ENCODE results near the gene TXLNB. TPM values are rescaled to one million over a fixed set of nuclear protein-coding genes. Genes with fewer than 3 reads are reported as not detected.

Gene TXLNB
- not detected in 5 replicates for total RNA-seq (2022; extraction: Qiagen RNA extraction; ENCODE audit: low read depth)

DNA sequence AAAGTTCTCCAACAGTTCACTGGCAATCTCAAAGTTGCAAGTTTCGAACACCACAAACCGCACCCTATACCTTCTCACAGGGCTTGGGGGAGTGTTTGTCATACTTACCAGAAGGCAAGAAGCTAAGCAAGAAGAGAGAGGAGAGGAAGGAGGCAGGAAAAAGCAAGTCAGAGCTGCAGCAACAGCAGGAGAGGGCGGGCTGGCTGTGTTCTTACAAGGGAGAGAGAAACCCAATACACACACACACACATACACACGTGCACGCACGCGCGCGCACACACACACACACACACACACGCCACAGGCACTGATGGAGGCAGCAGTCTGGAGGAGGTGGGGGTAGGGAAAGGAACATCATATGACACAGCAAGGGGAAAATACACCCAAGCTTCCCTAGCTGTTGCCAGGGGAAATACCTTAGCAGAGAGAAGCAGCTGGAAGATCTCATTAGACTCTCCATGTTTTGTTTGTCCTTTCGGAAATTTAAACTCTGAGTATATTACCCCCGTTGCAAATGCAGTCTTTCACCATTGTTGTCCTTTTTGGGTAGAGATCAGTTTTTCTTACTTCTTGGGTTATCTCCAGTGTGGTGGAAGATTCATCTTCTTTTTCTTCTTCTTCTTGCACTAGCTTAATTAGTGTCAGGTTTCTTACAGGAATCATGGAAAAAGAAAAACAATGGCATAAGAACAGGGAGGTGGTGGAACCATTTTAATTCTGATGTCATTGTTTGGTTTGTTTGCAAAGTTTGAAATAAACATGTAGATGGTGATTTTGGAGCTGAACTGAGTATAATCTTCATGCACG is at the start of gene TXLNB:
TXLNB (minus strand) TSS at position 186 of the 807 bp plus-strand sequence. CDS start 3,099 bp downstream, outside the sequence.

Other genes starting within 250 kb of the TXLNB start
- gene HECA, start 156.9 kb downstream of the TXLNB start, total RNA-seq (2022; extraction: Qiagen RNA extraction; ENCODE audit: low read depth): 1.3 to 2.3 TPM (median 1.9 TPM) in 5 replicates
- 16.3 to 23.3 TPM (median 19.8 TPM) in 5 replicates for gene CITED2, start 82.7 kb upstream of the TXLNB start, total RNA-seq (2022; extraction: Qiagen RNA extraction; ENCODE audit: low read depth)